NCI-H526 treated with DMSO at 0.1 percent for 48 hours (cell line): ENCODE results near the gene CLDN9.

Source experiments
- DNase-seq: peaks from one replicate; lab custom pipeline; 2025; lab: John Stamatoyannopoulos, UW

The CLDN9 gene

DNA sequence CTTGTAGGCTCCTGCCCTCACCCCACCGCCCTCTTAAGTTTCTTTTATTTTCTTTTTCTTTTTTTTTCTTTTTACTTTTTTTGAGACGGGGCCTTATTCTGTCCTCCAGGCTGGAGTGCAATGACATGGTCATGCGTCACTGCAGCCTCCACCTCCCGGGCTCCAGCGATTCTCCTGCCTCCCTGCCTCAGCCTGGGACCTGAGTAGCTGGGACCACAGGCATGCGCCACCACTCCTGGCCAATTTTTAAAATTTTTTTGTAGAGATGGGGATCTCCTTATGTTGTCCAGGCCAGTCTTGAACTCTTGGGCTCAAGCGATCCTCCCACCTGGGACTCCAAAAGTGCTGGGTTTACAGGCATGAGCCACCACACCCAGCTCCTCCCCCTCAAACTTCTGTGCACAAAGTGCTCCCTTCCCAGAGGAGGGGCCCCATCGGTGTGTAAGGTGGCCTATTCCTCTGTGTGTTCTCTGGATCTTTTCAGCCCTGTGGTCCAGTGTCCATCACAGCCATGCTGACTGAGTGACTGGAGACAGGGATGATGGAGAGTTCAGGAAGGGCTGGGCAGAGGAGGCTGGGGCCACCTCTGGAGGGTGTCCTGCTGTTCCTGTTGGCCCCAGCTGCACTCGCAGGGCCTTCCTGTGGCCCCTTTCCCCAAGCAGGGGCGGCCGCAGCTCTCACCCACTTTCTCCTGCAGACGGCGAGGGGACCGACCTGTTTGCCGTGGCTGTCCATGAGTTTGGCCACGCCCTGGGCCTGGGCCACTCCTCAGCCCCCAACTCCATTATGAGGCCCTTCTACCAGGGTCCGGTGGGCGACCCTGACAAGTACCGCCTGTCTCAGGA is 43.8 kb downstream of the CLDN9 start:
- DNase-seq, result no peak

DNA sequence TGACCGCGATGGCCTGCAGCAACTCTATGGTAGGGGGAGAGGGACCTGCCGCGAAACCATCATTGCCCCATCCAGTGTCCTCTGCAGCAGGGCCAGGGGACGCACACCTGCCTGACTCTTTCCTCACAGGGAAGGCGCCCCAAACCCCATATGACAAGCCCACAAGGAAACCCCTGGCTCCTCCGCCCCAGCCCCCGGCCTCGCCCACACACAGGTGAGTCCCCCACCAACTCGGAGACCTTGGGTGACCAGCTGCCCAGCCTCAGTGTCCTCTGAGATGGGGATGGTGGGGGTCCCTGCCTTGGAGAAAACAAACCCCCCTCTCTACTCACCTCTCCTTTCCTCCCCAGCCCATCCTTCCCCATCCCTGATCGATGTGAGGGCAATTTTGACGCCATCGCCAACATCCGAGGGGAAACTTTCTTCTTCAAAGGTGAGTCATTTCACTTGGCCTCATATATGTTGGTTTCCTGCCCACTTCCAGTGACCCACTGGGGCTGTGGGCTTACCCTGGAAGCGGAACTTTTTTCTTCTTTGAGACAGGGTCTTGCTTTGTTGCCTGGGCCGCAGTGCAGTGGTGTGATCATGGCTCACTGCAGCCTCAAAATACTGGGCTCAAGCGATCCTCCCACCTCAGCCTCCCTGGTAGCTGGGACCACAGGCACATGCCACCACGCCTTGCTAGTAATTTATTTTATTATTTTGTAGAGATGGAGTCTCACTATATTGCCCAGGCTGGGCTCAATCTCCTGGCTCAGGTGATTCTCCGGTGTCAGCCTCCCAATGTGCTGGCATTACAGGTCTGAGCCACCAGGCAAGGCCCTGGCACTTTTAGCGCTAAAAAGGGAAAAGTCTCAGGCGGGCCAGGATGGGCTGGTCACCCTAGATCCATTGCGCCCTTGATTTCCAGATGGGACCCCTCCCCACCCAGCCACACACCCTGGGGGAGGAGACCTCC is 44.7 kb downstream of the CLDN9 start:
- no peak for DNase-seq

DNA sequence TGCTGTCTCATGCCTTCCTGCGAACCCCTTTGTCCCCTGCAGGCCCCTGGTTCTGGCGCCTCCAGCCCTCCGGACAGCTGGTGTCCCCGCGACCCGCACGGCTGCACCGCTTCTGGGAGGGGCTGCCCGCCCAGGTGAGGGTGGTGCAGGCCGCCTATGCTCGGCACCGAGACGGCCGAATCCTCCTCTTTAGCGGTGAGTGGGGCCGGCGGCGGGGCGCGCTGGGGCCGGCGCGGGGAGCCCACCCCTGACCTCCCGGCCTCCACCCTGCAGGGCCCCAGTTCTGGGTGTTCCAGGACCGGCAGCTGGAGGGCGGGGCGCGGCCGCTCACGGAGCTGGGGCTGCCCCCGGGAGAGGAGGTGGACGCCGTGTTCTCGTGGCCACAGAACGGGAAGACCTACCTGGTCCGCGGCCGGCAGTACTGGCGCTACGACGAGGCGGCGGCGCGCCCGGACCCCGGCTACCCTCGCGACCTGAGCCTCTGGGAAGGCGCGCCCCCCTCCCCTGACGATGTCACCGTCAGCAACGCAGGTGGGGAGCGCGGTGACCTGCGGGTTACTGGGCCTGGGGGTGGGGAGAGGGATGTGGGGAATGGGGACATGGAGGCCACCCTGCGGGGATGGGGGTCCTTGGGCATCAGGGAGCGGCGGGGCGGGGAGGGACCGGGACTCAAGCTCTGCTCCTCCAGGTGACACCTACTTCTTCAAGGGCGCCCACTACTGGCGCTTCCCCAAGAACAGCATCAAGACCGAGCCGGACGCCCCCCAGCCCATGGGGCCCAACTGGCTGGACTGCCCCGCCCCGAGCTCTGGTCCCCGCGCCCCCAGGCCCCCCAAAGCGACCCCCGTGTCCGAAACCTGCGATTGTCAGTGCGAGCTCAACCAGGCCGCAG is 45.7 kb downstream of the CLDN9 start:
- no peak for DNase-seq

DNA sequence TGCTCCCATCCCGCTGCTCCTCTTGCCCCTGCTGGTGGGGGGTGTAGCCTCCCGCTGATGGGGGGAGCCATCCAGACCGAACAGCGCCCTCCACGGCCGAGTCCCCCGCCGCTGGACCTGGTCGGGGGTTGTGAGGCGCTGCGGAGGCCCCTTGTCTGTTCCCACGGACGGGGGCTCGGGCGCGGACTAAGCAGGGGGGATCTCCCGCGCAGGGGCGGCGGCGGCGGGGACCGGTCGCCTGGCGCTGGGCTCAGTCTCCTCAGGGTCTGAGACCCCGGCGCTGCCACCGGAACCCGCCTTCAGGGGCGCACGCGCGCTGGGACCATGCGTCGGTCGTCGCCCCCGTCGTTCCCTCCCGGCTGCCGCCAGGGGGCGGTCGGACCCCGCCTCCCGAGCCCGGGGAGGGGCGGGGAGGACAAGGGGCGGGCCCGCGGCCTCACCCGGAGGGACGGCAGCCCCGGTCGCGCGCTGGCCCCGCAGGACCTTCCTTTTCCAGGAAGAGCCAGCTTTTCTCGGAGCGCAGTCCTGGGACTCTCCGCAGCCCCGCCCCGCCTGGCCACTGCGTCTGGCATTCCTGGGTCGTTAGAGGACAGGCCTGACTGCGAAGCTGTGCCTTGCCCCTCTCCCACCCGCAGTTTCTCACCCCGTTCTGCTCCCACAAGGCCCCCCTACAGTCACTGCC is 46.5 kb downstream of the CLDN9 start:
- DNase-seq, result no peak

DNA sequence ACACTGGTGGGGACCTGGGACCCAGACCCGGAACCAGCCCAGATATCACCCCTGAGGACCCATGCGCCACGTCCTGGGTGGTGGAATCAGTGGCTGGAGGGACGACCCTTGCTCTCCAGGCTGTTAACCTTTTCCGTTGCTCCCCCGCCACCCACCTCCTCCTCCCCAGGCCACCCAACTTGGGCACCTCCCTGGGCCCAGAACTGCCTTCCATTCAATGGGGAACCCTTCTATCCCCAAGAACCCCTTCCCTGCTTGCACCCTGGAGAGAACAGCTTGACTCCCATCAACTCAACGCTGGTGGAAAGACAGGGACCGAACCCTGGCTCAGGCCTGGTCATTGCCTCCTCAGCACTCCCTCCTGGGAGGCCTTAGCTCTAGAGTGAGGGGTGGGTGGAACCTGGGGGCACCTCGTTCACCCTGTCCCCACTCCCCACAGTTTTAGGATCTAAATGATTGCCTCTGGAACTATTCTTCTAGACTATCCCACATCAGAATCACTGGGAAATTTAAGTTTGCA is 47.1 kb downstream of the CLDN9 start:
- DNase-seq, result no peak

DNA sequence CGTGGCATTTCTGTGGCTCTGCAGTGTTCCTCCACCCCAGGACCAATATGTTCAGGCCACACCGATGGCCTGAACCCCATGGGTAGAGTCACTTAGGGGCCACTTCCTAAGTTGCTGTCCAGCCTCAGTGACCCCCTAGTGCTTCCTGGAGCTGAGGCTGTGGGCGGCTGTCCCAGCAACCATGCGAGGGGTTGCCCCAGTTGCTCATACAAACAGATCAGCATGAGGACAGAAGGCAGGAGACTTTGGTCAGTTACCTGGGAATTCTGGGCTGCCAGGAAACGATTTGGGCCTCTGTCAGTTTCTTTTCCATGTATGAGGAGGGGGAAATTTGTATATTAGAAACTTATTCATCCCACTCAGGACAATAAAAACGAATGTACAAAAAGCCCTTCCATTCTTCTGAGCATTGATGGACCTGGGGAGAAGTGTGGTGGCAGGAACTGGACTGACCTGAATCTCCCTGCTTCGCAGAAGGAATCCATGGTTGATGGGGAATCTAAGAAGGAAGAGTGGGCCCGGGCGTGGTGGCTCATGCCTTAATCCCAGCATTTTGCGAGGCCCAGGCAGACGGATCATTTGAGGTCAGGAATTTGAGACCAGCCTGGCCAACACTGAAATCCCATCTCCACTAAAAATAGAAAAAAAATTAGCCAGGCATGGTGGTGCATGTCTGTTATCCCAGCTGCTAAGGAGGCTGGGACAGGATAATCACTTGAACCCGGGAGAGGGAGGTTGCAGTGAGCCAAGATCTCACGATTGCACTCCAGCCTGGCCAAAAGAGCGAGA is 47.8 kb downstream of the CLDN9 start:
- no peak for DNase-seq

DNA sequence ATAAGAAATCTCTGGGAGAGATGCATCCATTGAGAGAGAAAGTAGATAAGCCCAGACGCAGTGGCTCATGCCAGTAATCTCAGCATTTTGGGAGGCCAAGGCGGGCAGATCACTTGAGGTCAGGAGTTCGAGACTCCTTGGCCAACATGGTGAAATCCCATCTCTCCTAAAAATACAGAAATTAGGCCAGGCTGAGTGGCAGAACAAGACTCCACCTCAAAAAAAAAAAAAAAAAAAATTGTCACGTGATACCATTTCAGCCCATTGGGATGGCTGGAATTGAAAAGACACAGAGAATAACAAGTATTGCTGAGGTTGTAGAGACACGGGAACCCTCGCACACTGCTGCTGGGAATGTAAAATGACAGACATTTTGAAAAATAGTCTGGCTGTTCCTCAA is 49.8 kb downstream of the CLDN9 start:
- no peak for DNase-seq

DNA sequence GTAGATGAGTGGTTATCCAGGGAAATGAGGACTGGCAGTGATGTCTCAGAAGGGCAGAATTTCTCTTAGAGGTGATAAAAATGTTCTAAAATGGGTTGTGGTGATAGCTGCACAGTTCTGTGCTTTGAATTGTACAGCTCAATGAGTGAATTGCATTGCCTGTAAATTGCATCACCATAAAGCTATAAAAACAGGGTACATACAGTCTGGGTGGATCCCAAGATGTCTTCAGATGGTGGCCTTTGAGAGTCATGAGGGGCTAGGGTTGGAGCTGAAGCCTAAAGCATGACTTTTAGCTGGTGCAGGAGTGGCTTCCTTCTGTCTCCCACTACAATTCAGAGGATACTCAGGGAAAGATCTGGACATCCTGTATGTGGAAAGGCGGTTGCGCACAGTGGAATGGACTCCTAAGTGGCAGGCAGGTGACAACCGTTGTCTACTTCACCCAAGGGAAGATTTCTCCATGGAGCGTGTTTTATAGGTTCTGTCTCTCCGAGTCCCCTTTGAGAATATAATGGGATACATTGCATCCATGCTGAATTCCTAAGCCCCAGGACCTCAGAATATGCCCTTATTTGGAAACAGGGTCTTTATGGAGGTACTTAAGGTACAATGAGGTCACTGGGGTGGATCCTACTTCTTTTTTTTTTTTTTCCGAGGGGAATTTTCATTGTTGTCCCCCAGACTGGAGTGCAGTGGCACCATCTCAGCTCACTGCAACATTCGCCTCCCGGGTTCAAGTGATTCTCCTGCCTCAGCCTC is 51.1 kb downstream of the CLDN9 start:
- no peak for DNase-seq
